CD4-positive, CD25-positive, alpha-beta regulatory T cell (primary cell): Measurements from ENCODE around the gene ATXN1. TPM values are rescaled to one million over a fixed set of nuclear protein-coding genes. Genes with fewer than 3 reads are reported as not detected.

Experiments used
- ATAC-seq, 2 donors: fragments of 150-1000 bp; cut with Tn5 transposase; one replicate each; pipeline ENCODE4 v1.10.0; 2021; ENCODE audit warnings: low read depth in 2 of 2, moderate number of reproducible peaks in 2 of 2, moderate library complexity in 1 of 2
- DNase-seq, 3 donors: peaks; one replicate each; pipeline versions ENCODE4 v3.0.0 to v3.0.0-alpha.2; 2012 to 2022; ENCODE audit warnings: mixed read lengths in 1 of 3
- H3K27ac ChIP-seq: one replicate; pipeline ENCODE4 v1.7.0; 2013; ENCODE audit warnings: mild to moderate bottlenecking, low read length; ENCODE audit not compliant: insufficient read depth, poor library complexity, severe bottlenecking
- H3K27me3 ChIP-seq: one replicate; pipeline ENCODE4 v1.7.0; 2013; ENCODE audit warnings: low read length; ENCODE audit not compliant: control insufficient read depth, insufficient read depth
- H3K36me3 ChIP-seq: one replicate; pipeline ENCODE4 v1.7.0; 2013; ENCODE audit warnings: mild to moderate bottlenecking, low read length, moderate library complexity; ENCODE audit not compliant: control insufficient read depth, insufficient read depth
- H3K4me1 ChIP-seq: 2 replicates; pipeline ENCODE4 v1.7.0; 2013; ENCODE audit warnings: mild to moderate bottlenecking, low read length; ENCODE audit not compliant: insufficient read depth, control insufficient read depth, poor library complexity, severe bottlenecking
- H3K4me3 ChIP-seq: one replicate; pipeline ENCODE4 v1.7.0; 2013; ENCODE audit warnings: low read depth, mild to moderate bottlenecking, low read length, moderate library complexity
- H3K9me3 ChIP-seq, 2 experiments: 1 replicate in 1 of 2; 2 replicates in 1 of 2; pipeline ENCODE4 v1.7.0; 2013; ENCODE audit warnings: low read length in 2 of 2, mild to moderate bottlenecking in 1 of 2, moderate library complexity in 1 of 2; ENCODE audit not compliant: control insufficient read depth in 2 of 2
- H3K27ac Mint-ChIP-seq, 3 donors: one replicate each; pipeline ENCODE4 v1.8.0; 2020 to 2022; ENCODE audit warnings: mild to moderate bottlenecking in 3 of 3, mixed read lengths in 3 of 3, moderate library complexity in 2 of 3
- H3K27me3 Mint-ChIP-seq: one replicate; pipeline ENCODE4 v1.8.0; 2022; ENCODE audit warnings: mild to moderate bottlenecking, mixed read lengths
- H3K36me3 Mint-ChIP-seq: one replicate; pipeline ENCODE4 v1.8.0; 2020; ENCODE audit warnings: mixed read lengths
- H3K4me1 Mint-ChIP-seq, 4 donors: one replicate each; pipeline ENCODE4 v1.8.0; 2020 to 2022; ENCODE audit warnings: mixed read lengths in 4 of 4, mild to moderate bottlenecking in 1 of 4
- H3K4me3 Mint-ChIP-seq, 4 donors: one replicate each; pipeline ENCODE4 v1.8.0; 2020 to 2022; ENCODE audit warnings: mild to moderate bottlenecking in 4 of 4, mixed read lengths in 4 of 4, moderate library complexity in 3 of 4
- H3K9me3 Mint-ChIP-seq, 7 donors: one replicate each; pipeline ENCODE4 v1.8.0; 2020 to 2022; ENCODE audit warnings: mixed read lengths in 7 of 7, mild to moderate bottlenecking in 3 of 7, moderate library complexity in 2 of 7
- polyA plus RNA-seq, 4 donors: library from polyadenylated mRNA; unstranded; fragments of 300-500 nt; fragmentation: Illumina TruSeq; gene quantifications; one replicate each; pipeline ENCODE4 v1.2.3, GENCODE V29; 2021
- total RNA-seq: library from RNA; stranded (reverse); gene quantifications from one replicate; pipeline ENCODE4 v1.2.3, GENCODE V29; 2022

The ATXN1 gene
- total and polyA plus RNA-seq, 5 donors from 2014 or later: 15.8 to 191 (median 19.2) TPM

- DNase-seq (no peak), ATAC-seq (no peak)
- Mint-ChIP-seq H3K27ac (no peak overlapping the region), H3K4me1 (peaks cover 12 to 26% (median 25%) of the 10 kb centered on the region in 4 donors), H3K27me3 (no peaks in the 10 kb centered on the region), H3K9me3 (no peaks in the 10 kb centered on the region), H3K4me3 (no peak overlapping the region), H3K36me3 (peaks cover 22% of the 10 kb centered on the region)
- Histone ChIP-seq H3K4me1 (peaks cover 3% of the 10 kb centered on the region), H3K36me3 (no peaks in the 10 kb centered on the region), H3K4me3 (no peak overlapping the region), H3K27me3 (no peaks in the 10 kb centered on the region), H3K9me3 (no peaks in the 10 kb centered on the region), H3K27ac (no peak overlapping the region)
These were observed 362.1 kb downstream of the ATXN1 start for GRCh38 chr6:16399158-16399557.

GRCh38 chr6:16398587-16398986, 362.7 kb downstream of the ATXN1 start:
- Histone ChIP-seq H3K4me1 (peaks cover 3% of the 10 kb centered on the region), H3K36me3 (peaks cover 3% of the 10 kb centered on the region), H3K27ac (no peak overlapping the region), H3K4me3 (no peak overlapping the region), H3K9me3 (no peaks in the 10 kb centered on the region), H3K27me3 (no peaks in the 10 kb centered on the region)
- no peaks in the 10 kb centered on the region for H3K27me3 Mint-ChIP-seq
- DNase-seq (no peak), ATAC-seq (no peak)
- no peaks in the 10 kb centered on the region for H3K9me3 Mint-ChIP-seq
- peaks cover 12 to 22% (median 20%) of the 10 kb centered on the region in 4 donors for H3K4me1 Mint-ChIP-seq
- no peak overlapping the region for H3K4me3 Mint-ChIP-seq
- peaks cover 22% of the 10 kb centered on the region for H3K36me3 Mint-ChIP-seq
- peak overlapping the region in 1 of 3 donors; percentile 11 for H3K27ac Mint-ChIP-seq

- no peaks in the 10 kb centered on the region for H3K27me3 ChIP-seq
- peaks cover 23% of the 10 kb centered on the region for H3K36me3 Mint-ChIP-seq
- ATAC-seq (no peak), DNase-seq (no peak)
- no peak overlapping the region for H3K27ac ChIP-seq
- peak overlapping the region in 2 of 3 donors; percentile 74 to 80 for H3K27ac Mint-ChIP-seq
- no peaks in the 10 kb centered on the region for H3K27me3 Mint-ChIP-seq
- peaks cover 3% of the 10 kb centered on the region for H3K36me3 ChIP-seq
- no peak overlapping the region for H3K4me3 ChIP-seq
- H3K4me3 Mint-ChIP-seq: no peak overlapping the region
- no peaks in the 10 kb centered on the region for H3K9me3 Mint-ChIP-seq
- peaks cover 3% of the 10 kb centered on the region for H3K4me1 ChIP-seq
- peaks cover 12 to 21% (median 18%) of the 10 kb centered on the region in 4 donors for H3K4me1 Mint-ChIP-seq
- H3K9me3 ChIP-seq: no peaks in the 10 kb centered on the region
These were observed 363.6 kb downstream of the ATXN1 start for GRCh38 chr6:16397623-16398022.

GRCh38 chr6:16396497-16397319, 364.6 kb downstream of the ATXN1 start:
- no peaks in the 10 kb centered on the region for H3K27me3 ChIP-seq
- DNase-seq (no peak), ATAC-seq (no peak)
- peaks cover 12 to 18% (median 15%) of the 10 kb centered on the region in 4 donors for H3K4me1 Mint-ChIP-seq
- no peaks in the 10 kb centered on the region for H3K27me3 Mint-ChIP-seq
- H3K27ac Mint-ChIP-seq: peak overlapping the region in 2 of 3 donors; percentile 9 to 80
- H3K4me3 Mint-ChIP-seq: no peak overlapping the region
- H3K9me3 Mint-ChIP-seq: no peaks in the 10 kb centered on the region
- no peaks in the 10 kb centered on the region for H3K9me3 ChIP-seq
- H3K27ac ChIP-seq: no peak overlapping the region
- no peak overlapping the region for H3K4me3 ChIP-seq
- H3K36me3 ChIP-seq: peaks cover 3% of the 10 kb centered on the region
- H3K4me1 ChIP-seq: peaks cover 3% of the 10 kb centered on the region
- peaks cover 21% of the 10 kb centered on the region for H3K36me3 Mint-ChIP-seq

- H3K9me3 ChIP-seq: no peaks in the 10 kb centered on the region
- Mint-ChIP-seq H3K27me3 (no peaks in the 10 kb centered on the region), H3K36me3 (peaks cover 20% of the 10 kb centered on the region), H3K4me3 (no peak overlapping the region), H3K27ac (no peak overlapping the region), H3K9me3 (no peaks in the 10 kb centered on the region), H3K4me1 (peaks cover 11 to 17% (median 13%) of the 10 kb centered on the region in 4 donors)
- H3K4me3 ChIP-seq: no peak overlapping the region
- ATAC-seq: no peak
- no peaks in the 10 kb centered on the region for H3K27me3 ChIP-seq
- peaks cover 3% of the 10 kb centered on the region for H3K36me3 ChIP-seq
- DNase-seq: no peak
- no peak overlapping the region for H3K27ac ChIP-seq
- H3K4me1 ChIP-seq: peaks cover under 1% of the 10 kb centered on the region
These were observed 366.6 kb downstream of the ATXN1 start for GRCh38 chr6:16394632-16395031.

GRCh38 chr6:16393326-16393725, 367.9 kb downstream of the ATXN1 start:
- DNase-seq: no peak
- Histone ChIP-seq H3K4me1 (no peaks in the 10 kb centered on the region), H3K9me3 (no peaks in the 10 kb centered on the region), H3K27ac (no peak overlapping the region), H3K36me3 (peaks cover 3% of the 10 kb centered on the region), H3K27me3 (no peaks in the 10 kb centered on the region), H3K4me3 (no peak overlapping the region)
- no peak overlapping the region for H3K27ac Mint-ChIP-seq
- H3K27me3 Mint-ChIP-seq: no peaks in the 10 kb centered on the region
- H3K9me3 Mint-ChIP-seq: no peaks in the 10 kb centered on the region
- H3K36me3 Mint-ChIP-seq: peaks cover 20% of the 10 kb centered on the region
- ATAC-seq: no peak
- peaks cover 8 to 15% (median 12%) of the 10 kb centered on the region in 4 donors for H3K4me1 Mint-ChIP-seq
- H3K4me3 Mint-ChIP-seq: no peak overlapping the region

- Mint-ChIP-seq H3K27ac (no peak overlapping the region), H3K36me3 (peaks cover 20% of the 10 kb centered on the region), H3K9me3 (no peaks in the 10 kb centered on the region), H3K4me1 (peaks cover 0 to 17% (median 8%) of the 10 kb centered on the region in 4 donors), H3K27me3 (no peaks in the 10 kb centered on the region), H3K4me3 (no peak overlapping the region)
- no peak for DNase-seq
- H3K9me3 ChIP-seq: no peaks in the 10 kb centered on the region
- ATAC-seq: no peak
- H3K4me3 ChIP-seq: no peak overlapping the region
- H3K27me3 ChIP-seq: no peaks in the 10 kb centered on the region
- peaks cover 3% of the 10 kb centered on the region for H3K36me3 ChIP-seq
- no peak overlapping the region for H3K27ac ChIP-seq
- no peaks in the 10 kb centered on the region for H3K4me1 ChIP-seq
These were observed 369.2 kb downstream of the ATXN1 start for GRCh38 chr6:16392010-16392409.

GRCh38 chr6:16391451-16391912, 369.8 kb downstream of the ATXN1 start:
- no peak overlapping the region for H3K27ac ChIP-seq
- ATAC-seq: no peak

More at GRCh38 chr6:16391451-16391912, 369.8 kb downstream of the ATXN1 start:
- H3K4me3 Mint-ChIP-seq: no peak overlapping the region
- no peak for DNase-seq
- H3K36me3 Mint-ChIP-seq: peaks cover 20% of the 10 kb centered on the region
- Histone ChIP-seq H3K9me3 (no peaks in the 10 kb centered on the region), H3K4me3 (no peak overlapping the region), H3K27me3 (no peaks in the 10 kb centered on the region), H3K36me3 (peaks cover 3% of the 10 kb centered on the region), H3K4me1 (no peaks in the 10 kb centered on the region)
- peaks cover 0 to 13% (median 5%) of the 10 kb centered on the region in 4 donors for H3K4me1 Mint-ChIP-seq
- no peak overlapping the region for H3K27ac Mint-ChIP-seq
- no peaks in the 10 kb centered on the region for H3K9me3 Mint-ChIP-seq
- no peaks in the 10 kb centered on the region for H3K27me3 Mint-ChIP-seq
